ENCODE results near the gene ZDHHC18.
"Not testable (repeated sequence)": the region's sequence is repeated elsewhere in the genome, so short reads cannot be mapped to it uniquely, and the experiment has no call there.

ZDHHC18 gene

GRCh38 chr1:26838474-26839338, 12.2 kb downstream of the ZDHHC18 start:
- Histone ChIP-seq H3K9ac (no peak overlapping the region), H3K9me3 (ENCODE audit: control insufficient read depth, low read length) (no peaks in the 10 kb centered on the region), H3K4me2 (ENCODE audit: low read length) (no peak overlapping the region), H3K27ac (no peak overlapping the region), H3K27me3 (ENCODE audit: control insufficient read depth, insufficient read depth, low read length) (no peaks in the 10 kb centered on the region), H3K4me1 (no peaks in the 10 kb centered on the region), H2AFZ (no peak overlapping the region), H3K79me2 (no peaks in the 10 kb centered on the region), H3K36me3 (ENCODE audit: control insufficient read depth, insufficient read depth, low read length) (no peaks in the 10 kb centered on the region), H3K4me3 (ENCODE audit: low read depth, low read length) (no peak overlapping the region)
- no peak for TF ChIP-seq CTCF (IDR thresholded peaks at IDR 0.05)

- Histone ChIP-seq H3K79me2 (no peaks in the 10 kb centered on the region), H3K36me3 (ENCODE audit: control insufficient read depth, insufficient read depth, low read length) (no peaks in the 10 kb centered on the region), H3K27ac (no peak overlapping the region), H3K4me3 (ENCODE audit: low read depth, low read length) (no peak overlapping the region), H3K4me2 (ENCODE audit: low read length) (no peak overlapping the region), H3K9ac (no peak overlapping the region), H3K9me3 (ENCODE audit: control insufficient read depth, low read length) (no peaks in the 10 kb centered on the region), H3K4me1 (no peaks in the 10 kb centered on the region), H2AFZ (no peak overlapping the region), H3K27me3 (ENCODE audit: control insufficient read depth, insufficient read depth, low read length) (no peaks in the 10 kb centered on the region)
- no peak for TF ChIP-seq CTCF (IDR thresholded peaks at IDR 0.05)
These were observed 12.8 kb downstream of the ZDHHC18 start for GRCh38 chr1:26839339-26839722.

GRCh38 chr1:26839779-26840178, 13.3 kb downstream of the ZDHHC18 start:
- Histone ChIP-seq H2AFZ (no peak overlapping the region), H3K4me1 (no peaks in the 10 kb centered on the region), H3K4me3 (ENCODE audit: low read depth, low read length) (no peak overlapping the region), H3K36me3 (ENCODE audit: control insufficient read depth, insufficient read depth, low read length) (no peaks in the 10 kb centered on the region), H3K27me3 (ENCODE audit: control insufficient read depth, insufficient read depth, low read length) (no peaks in the 10 kb centered on the region), H3K79me2 (no peaks in the 10 kb centered on the region), H3K4me2 (ENCODE audit: low read length) (no peak overlapping the region), H3K9me3 (ENCODE audit: control insufficient read depth, low read length) (no peaks in the 10 kb centered on the region), H3K9ac (no peak overlapping the region), H3K27ac (no peak overlapping the region)
- TF ChIP-seq CTCF (IDR thresholded peaks at IDR 0.05): no peak

- no peak overlapping the region for H2AFZ ChIP-seq
- H3K4me2 ChIP-seq (ENCODE audit: low read length): no peak overlapping the region
- TF ChIP-seq CTCF (IDR thresholded peaks at IDR 0.05): no peak
- no peaks in the 10 kb centered on the region for H3K4me1 ChIP-seq
- H3K36me3 ChIP-seq (ENCODE audit: control insufficient read depth, insufficient read depth, low read length): no peaks in the 10 kb centered on the region
- H3K4me3 ChIP-seq (ENCODE audit: low read depth, low read length): no peak overlapping the region
- no peaks in the 10 kb centered on the region for H3K79me2 ChIP-seq
- no peak overlapping the region for H3K27ac ChIP-seq
- no peaks in the 10 kb centered on the region for H3K27me3 ChIP-seq (ENCODE audit: control insufficient read depth, insufficient read depth, low read length)
- H3K9me3 ChIP-seq (ENCODE audit: control insufficient read depth, low read length): no peaks in the 10 kb centered on the region
- no peak overlapping the region for H3K9ac ChIP-seq
These were observed 18.1 kb downstream of the ZDHHC18 start for GRCh38 chr1:26844424-26845196.

- H3K9me3 ChIP-seq (ENCODE audit: control insufficient read depth, low read length); H3K79me2 ChIP-seq; H3K9ac ChIP-seq; H3K4me2 ChIP-seq (ENCODE audit: low read length); H2AFZ ChIP-seq; H3K4me3 ChIP-seq (ENCODE audit: low read depth, low read length); H3K4me1 ChIP-seq; H3K36me3 ChIP-seq (ENCODE audit: control insufficient read depth, insufficient read depth, low read length); H3K27me3 ChIP-seq (ENCODE audit: control insufficient read depth, insufficient read depth, low read length); H3K27ac ChIP-seq: not testable (repeated sequence)
These were observed 21.3 kb downstream of the ZDHHC18 start for GRCh38 chr1:26847826-26848225.
